Epithelial cell of proximal tubule (primary cell): ENCODE measurements around the gene SLC9A8. TPM values are rescaled to one million over a fixed set of nuclear protein-coding genes. Genes with fewer than 3 reads are reported as not detected.
A peak's percentile ranks its signal among the peaks of the same experiment; 100 is the strongest.

ENCODE experiments used
- DNase-seq: peaks from one replicate; pipeline ENCODE4 v3.0.0-alpha.2; 2011; ENCODE audit warnings: low read depth
- H3K4me3 ChIP-seq: 2 replicates; pipeline ENCODE4 v1.5.1; 2011; ENCODE audit warnings: low read depth, mild to moderate bottlenecking, low read length
- total RNA-seq: library from RNA; depleted of rRNA; stranded (reverse); fragments of >200 nt; gene quantifications from 2 replicates; pipeline ENCODE4 v1.2.3, GENCODE V29; 2015
- TF ChIP-seq, protein P1 (sequence below): conservative IDR thresholded peaks from 2 replicates; pipeline ENCODE4 v1.5.1; 2012; ENCODE audit warnings: low read depth, mild to moderate bottlenecking, low read length

SLC9A8 gene
- total RNA-seq, 1 donor from 2014 or later = 4.2 TPM

DNA sequence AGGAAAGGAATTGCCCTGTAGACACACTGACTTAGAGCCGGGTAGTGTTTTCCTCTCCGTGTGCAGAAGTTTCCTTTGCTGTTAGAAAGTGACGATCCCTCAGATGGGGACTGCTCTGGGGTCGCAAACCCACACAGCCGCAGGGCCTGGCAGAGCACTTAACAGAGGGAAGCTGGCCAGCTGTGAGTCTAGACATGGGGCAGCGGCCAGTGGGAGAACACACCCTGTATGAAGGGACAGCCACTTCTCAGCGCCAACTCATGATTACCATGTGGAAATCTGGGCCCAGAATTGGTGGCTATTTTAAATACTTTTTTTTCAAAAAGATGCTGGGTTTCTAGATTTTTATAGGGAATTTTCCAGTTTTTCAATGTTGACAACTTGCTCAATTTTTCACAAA is 39.4 kb downstream of the SLC9A8 start:
- no peak overlapping the region for H3K4me3 ChIP-seq
- TF ChIP-seq, protein P1, sequence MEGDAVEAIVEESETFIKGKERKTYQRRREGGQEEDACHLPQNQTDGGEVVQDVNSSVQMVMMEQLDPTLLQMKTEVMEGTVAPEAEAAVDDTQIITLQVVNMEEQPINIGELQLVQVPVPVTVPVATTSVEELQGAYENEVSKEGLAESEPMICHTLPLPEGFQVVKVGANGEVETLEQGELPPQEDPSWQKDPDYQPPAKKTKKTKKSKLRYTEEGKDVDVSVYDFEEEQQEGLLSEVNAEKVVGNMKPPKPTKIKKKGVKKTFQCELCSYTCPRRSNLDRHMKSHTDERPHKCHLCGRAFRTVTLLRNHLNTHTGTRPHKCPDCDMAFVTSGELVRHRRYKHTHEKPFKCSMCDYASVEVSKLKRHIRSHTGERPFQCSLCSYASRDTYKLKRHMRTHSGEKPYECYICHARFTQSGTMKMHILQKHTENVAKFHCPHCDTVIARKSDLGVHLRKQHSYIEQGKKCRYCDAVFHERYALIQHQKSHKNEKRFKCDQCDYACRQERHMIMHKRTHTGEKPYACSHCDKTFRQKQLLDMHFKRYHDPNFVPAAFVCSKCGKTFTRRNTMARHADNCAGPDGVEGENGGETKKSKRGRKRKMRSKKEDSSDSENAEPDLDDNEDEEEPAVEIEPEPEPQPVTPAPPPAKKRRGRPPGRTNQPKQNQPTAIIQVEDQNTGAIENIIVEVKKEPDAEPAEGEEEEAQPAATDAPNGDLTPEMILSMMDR = no peak
- no peak for DNase-seq

DNA sequence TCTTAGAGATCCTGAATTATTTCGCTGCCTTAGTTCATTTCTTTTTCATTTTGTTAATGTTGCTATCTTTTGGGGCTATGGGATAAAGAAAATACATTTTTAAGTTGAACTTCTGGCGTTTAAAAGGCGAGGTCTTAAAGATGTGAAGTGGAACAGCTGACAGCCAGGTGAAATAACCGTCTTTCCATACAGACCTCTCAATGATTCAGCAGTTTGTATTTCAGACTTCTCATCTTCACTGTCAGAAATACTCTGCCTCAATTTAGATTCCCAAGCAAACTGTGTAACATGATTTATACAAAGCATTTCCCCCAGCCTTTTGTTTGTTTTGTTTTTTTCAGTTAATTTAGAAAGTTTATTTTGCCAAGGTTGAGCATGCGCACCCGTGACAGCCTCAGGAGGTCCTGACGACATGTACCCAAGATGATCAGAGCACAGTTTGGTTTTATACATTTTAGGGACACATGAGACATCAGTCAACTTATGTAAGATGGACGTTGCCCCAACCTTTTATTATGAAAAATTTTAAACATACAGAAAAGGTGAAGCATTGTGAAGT is 40.0 kb downstream of the SLC9A8 start:
- no peak overlapping the region for H3K4me3 ChIP-seq
- TF ChIP-seq, protein P1 = no peak
- no peak for DNase-seq

DNA sequence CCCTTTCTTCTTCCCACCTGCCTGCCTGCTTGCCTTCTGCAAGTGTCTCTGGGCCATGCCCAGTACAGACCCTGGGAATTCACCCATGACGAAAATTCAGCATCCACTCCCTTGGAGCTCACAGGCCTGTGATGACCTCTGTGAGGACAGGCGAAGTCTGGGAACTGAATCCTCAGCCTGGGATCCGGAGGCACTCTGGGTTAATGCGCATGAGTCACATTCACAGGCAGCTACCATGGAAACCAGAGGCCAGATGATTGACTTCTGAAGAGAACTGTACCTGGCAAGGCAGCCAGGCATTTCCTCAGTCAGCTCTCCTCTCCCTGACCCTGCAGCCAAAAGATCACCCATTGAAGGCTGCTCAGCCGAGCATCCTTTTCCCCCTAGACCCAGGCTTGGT is 41.0 kb downstream of the SLC9A8 start:
- TF ChIP-seq, protein P1 = no peak
- no peak overlapping the region for H3K4me3 ChIP-seq
- peak; percentile 79 for DNase-seq

DNA sequence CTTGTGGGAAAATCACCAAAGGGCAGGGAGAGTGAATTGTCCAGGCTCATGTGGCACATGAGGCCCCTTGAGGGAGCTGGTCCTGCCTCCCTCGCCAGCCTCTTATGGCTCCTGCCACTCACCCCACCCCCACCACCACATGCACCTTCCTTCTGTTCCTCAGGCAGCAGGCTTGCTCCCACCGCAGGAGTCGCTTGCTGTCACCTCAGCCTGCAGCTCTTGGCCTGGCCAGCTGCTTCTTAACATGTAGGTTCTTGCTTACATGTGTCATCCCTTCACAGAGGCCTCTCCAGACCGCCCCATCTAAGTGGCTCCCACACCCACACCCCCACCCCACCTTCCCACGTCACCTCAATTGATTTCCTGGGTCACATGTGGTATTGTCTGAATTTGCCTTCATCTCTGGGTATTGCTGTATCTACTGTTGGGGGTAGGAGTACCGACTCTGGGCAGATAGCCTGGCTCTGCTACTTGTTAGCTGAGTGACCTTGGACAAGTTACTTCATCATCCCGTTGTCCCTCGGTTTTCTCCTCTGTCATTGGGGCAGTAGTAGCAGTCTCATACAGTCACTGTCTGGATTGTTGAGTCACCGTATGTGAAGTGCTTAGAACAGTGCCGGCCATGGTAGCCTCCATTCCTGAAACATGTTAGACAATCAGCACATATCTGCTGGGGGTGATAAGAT is 41.7 kb downstream of the SLC9A8 start:
- TF ChIP-seq, protein P1 = no peak
- no peak overlapping the region for H3K4me3 ChIP-seq
- DNase-seq = no peak

DNA sequence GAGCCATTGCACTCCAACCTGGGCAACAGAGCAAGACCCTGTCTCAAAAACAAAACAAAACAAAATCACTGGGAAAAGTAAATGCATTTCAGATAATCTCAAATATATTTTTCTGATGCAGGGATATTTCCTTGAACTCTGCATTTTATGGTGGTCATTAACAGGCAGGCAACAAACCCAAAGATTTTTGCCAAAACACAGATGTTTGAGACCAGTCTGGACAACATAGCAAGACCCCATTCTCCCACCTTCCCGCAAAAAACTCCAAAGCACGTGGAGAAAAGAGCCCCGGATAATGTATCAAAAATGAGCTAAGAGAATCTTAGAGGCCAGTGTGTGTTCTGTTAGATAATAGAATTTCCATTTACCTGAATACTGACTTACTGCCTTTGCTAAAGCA is 44.3 kb downstream of the SLC9A8 start:
- TF ChIP-seq, protein P1 = no peak
- no peak overlapping the region for H3K4me3 ChIP-seq
- DNase-seq = no peak

DNA sequence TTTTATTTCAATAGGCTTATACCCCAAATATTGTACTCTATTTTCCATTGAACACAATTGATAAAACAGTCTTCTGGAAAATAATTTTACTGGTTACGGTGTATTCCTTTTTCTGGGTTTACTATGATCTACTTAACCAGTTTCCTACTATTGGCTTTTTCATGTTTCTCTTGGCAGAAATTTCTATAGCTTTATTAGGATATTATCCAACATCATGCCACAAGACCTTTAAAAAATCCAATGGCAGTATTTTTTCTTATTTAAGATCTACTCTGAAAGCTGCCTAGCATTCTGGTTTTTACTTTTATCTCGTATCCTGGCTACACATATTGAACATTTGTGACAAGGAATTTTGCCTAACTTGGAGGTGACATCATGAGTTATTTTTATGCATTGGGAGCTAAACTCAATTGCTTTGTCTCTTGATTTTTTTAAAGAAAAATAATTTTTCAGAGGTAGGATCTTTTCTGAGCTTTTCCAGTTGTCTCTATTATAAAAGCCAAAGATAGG is 45.5 kb downstream of the SLC9A8 start:
- TF ChIP-seq, protein P1 = no peak
- DNase-seq = no peak
- no peak overlapping the region for H3K4me3 ChIP-seq

DNA sequence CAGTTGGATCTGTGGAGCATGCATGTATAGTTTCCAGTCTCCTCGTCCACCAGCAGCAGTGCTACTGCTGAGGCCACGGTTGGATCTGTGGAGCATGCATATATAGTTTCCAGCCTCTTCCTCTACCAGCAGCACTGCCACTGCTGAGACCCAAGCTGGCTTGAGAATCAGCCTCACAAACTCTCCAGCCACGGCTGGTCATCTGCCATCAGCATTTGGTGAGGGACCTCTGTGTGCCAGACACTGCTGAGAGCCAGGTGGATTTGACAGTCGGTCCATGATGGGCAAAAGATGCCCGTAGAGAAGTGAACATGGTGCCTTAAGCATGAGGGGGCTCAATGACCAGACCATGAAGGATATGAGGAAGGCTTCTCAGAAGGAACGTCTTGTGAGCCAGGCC is 46.4 kb downstream of the SLC9A8 start:
- no peak overlapping the region for H3K4me3 ChIP-seq
- no peak for DNase-seq
- TF ChIP-seq, protein P1 = no peak
